K562 (cell line): Measurements from ENCODE around the gene NDUFS6. TPM values are rescaled to one million over a fixed set of nuclear protein-coding genes. Genes with fewer than 3 reads are reported as not detected.

Source experiments
- CXXC5 ChIP-seq: fragments of 250-450 bp; sonication (Bioruptor Pico); IDR thresholded peaks from 2 replicates; pipeline ENCODE4 v1.8.0; 2022; ENCODE audit warnings: inconsistent platforms, mild to moderate bottlenecking, moderate library complexity
- E2F5 ChIP-seq: sonication (generic); formaldehyde crosslinking; IDR thresholded peaks from 2 replicates; pipeline ENCODE4 v1.8.0; 2022; ENCODE audit warnings: mild to moderate bottlenecking, missing genetic modification reagents
- FOXO4 ChIP-seq: fragments of 450-650 bp; formaldehyde crosslinking; IDR thresholded peaks from 2 replicates; pipeline ENCODE4 v1.4.0; 2020; ENCODE audit warnings: mild to moderate bottlenecking, moderate library complexity
- MEIS2 ChIP-seq: fragments of 450-650 bp; IDR thresholded peaks from 2 replicates; pipeline ENCODE4 v1.6.1; 2014; ENCODE audit warnings: mild to moderate bottlenecking; ENCODE audit not compliant: partially characterized antibody
- PBX2 ChIP-seq, 2 experiments: IDR thresholded peaks in 1 of 2; conservative IDR thresholded peaks in 1 of 2; 2 replicates each; pipeline ENCODE4 v1.6.1; 2016; ENCODE audit warnings: low read depth in 2 of 2, mild to moderate bottlenecking in 1 of 2, missing compliant biosample characterization in 1 of 2, missing genetic modification characterization in 1 of 2, moderate library complexity in 1 of 2
- RCOR1 ChIP-seq, 2 experiments: IDR thresholded peaks; 2 replicates each; pipeline ENCODE4 v1.6.1; 2012; ENCODE audit warnings: low read depth in 2 of 2, low read length in 2 of 2, borderline replicate concordance in 1 of 2, improper control_type of control experiment in 1 of 2
- SMARCB1 ChIP-seq: IDR thresholded peaks from 2 replicates; pipeline ENCODE4 v1.6.1; 2011; ENCODE audit warnings: improper control_type of control experiment, low read depth; ENCODE audit not compliant: insufficient read length
- SRSF9 ChIP-seq: fragments of 200-400 bp; formaldehyde crosslinking; IDR thresholded peaks from 2 replicates; pipeline ENCODE4 v1.6.1; 2017; ENCODE audit warnings: low read depth, low read length, borderline replicate concordance
- THRAP3 ChIP-seq: fragments of 450-650 bp; IDR thresholded peaks from 2 replicates; pipeline ENCODE4 v1.6.1; 2016; ENCODE audit warnings: mild to moderate bottlenecking, inconsistent platforms, borderline replicate concordance
- YY1 ChIP-seq, 3 experiments: IDR thresholded peaks; 2 replicates each; pipeline ENCODE4 v1.6.1; 2011; ENCODE audit warnings: low read length in 2 of 3, mild to moderate bottlenecking in 2 of 3, moderate library complexity in 2 of 3, borderline replicate concordance in 1 of 3, control low read depth in 1 of 3, low read depth in 1 of 3; ENCODE audit not compliant: insufficient read depth in 3 of 3, insufficient replicate concordance in 2 of 3, control insufficient read depth in 1 of 3, insufficient read length in 1 of 3; ENCODE audit errors: extremely low read depth in 1 of 3
- ZNF197 ChIP-seq: fragments of 200-800 bp; sonication (Bioruptor generic); IDR thresholded peaks from 2 replicates; pipeline ENCODE4 v1.6.1; 2016; ENCODE audit warnings: low read depth, missing genetic modification characterization, missing compliant biosample characterization
- ZNF518B ChIP-seq: fragments of 250-450 bp; sonication (Bioruptor Pico); IDR thresholded peaks from 2 replicates; pipeline ENCODE4 v1.5.0; 2021; ENCODE audit warnings: mild to moderate bottlenecking, moderate library complexity
- ZNF592 ChIP-seq: fragments of 450-650 bp; IDR thresholded peaks from 2 replicates; pipeline ENCODE4 v1.6.1; 2017; ENCODE audit warnings: antibody characterized with exemption, mild to moderate bottlenecking
- polyA plus RNA-seq, 8 experiments: library from polyadenylated mRNA; depleted of rRNA in 4 of 8; stranded (reverse) in 5 of 8; unstranded in 3 of 8; fragments of >200 nt; fragmentation: Nextera tagmentation in 2 of 8; fragmentation: Illumina TruSeq in 1 of 8; extraction: Ambion mirVana in 2 of 8; extraction: Trizol in 1 of 8; gene quantifications; 2 replicates each; pipeline versions ENCODE4 v1.2.1 to v1.2.3, GENCODE V29; 2011 to 2014; ENCODE audit warnings: inconsistent platforms in 1 of 8, missing spikeins in 1 of 8
- total RNA-seq, 7 experiments: library from RNA; depleted of rRNA in 6 of 7; stranded (reverse); fragments of >200 nt in 6 of 7; fragmentation: Illumina TruSeq in 2 of 7; extraction: Trizol in 2 of 7; gene quantifications; 2 replicates each; pipeline versions ENCODE4 v1.2.1 to v1.2.3, GENCODE V29; 2011 to 2021; ENCODE audit warnings: low replicate concordance in 1 of 7

The NDUFS6 gene
- total and polyA plus RNA-seq, 9 of the 15 experiments (the other 6 are each of a cell fraction or from before 2014, with no cell fraction given), result 36.1 to 291 (median 77.0) TPM

- no peak; the same call in 1 of the 2 replicates for TF ChIP-seq PBX2 (CRISPR knock-in tag; IDR thresholded peaks at IDR 0.05; ENCODE audit: low read depth)
- peak; percentile 99 for TF ChIP-seq PBX2 (tag; conservative IDR thresholded peaks at IDR 0.05; ENCODE audit: low read depth)
- TF ChIP-seq MEIS2, result peak; percentile 97
- no peak for TF ChIP-seq RCOR1 (IDR thresholded peaks at IDR 0.05; ENCODE audit: borderline replicate concordance in 1 of 2, low read depth in 2 of 2, low read length in 2 of 2)
- TF ChIP-seq SMARCB1, result no peak
- no peak for TF ChIP-seq ZNF197 (CRISPR knock-in tag)
- TF ChIP-seq ZNF518B, result no peak
- TF ChIP-seq CXXC5 (CRISPR knock-in tag), result peak; percentile 60; the same call in 1 of the 2 replicates
- no peak for TF ChIP-seq E2F5
- no peak for TF ChIP-seq FOXO4 (CRISPR knock-in tag)
- TF ChIP-seq YY1 (IDR thresholded peaks at IDR 0.05; ENCODE audit: borderline replicate concordance in 1 of 3, control insufficient read depth in 1 of 3, extremely low read depth in 1 of 3, insufficient read depth in 3 of 3, insufficient read length in 1 of 3, insufficient replicate concordance in 2 of 3, low read depth in 1 of 3, low read length in 2 of 3), result peak in 1 of 3 experiments; percentile 71
- no peak for TF ChIP-seq ZNF592
- no peak for TF ChIP-seq SRSF9
- TF ChIP-seq THRAP3, result no peak
These were observed 18.0 kb upstream of the NDUFS6 start (continued) for GRCh38 chr5:1783216-1783554.
